GM21360 (cell line): ENCODE measurements around the gene PPP1R13L.
"Not testable (repeated sequence)": the region's sequence is repeated elsewhere in the genome, so short reads cannot be mapped to it uniquely, and the experiment has no call there.

ENCODE experiments used
- ATAC-seq: cut with Tn5 transposase; IDR thresholded peaks from one replicate; pipeline ENCODE4 v1.9.1; 2021; ENCODE audit warnings: mild to moderate bottlenecking, moderate library complexity; ENCODE audit not compliant: unreplicated experiment

The PPP1R13L gene

DNA sequence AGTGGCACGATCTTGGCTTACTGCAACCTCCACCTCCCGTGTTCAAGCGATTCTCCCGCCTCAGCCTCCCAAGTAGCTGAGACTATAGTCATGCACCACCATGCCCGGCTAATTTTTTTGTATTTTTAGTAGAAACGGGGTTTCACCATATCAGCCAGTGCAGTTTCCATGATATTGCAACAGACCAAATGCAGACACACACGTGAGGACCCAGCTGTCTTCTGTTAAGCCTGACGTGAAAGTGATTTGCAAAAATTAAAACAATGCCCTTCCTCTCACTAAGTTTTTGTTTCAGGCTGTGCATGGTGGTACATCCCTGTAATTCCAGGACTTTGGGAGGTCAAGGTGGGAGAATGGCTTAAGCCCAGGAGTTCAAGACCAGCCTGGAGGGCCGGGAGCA lies 26.1 kb upstream of the PPP1R13L start:
- not testable (repeated sequence) for ATAC-seq

DNA sequence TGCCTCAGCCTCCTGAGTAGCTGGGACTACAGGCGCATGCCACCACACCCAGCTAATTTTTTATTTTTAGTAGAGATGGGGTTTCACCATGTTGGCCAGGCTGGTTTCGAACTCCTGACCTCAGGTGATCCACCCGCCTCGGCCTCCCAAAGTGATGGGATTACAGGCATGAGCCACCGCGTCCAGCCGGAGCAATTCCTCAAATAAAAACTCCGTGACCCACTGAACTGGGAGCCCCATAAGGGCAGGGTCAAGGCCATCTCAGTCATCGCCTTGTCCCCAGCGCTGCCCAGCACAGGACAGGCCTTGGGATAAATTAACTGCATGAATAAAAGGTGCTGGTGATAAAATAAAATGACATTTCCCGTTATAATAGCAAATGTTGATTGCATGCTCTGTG lies 25.0 kb upstream of the PPP1R13L start:
- not testable (repeated sequence) for ATAC-seq

DNA sequence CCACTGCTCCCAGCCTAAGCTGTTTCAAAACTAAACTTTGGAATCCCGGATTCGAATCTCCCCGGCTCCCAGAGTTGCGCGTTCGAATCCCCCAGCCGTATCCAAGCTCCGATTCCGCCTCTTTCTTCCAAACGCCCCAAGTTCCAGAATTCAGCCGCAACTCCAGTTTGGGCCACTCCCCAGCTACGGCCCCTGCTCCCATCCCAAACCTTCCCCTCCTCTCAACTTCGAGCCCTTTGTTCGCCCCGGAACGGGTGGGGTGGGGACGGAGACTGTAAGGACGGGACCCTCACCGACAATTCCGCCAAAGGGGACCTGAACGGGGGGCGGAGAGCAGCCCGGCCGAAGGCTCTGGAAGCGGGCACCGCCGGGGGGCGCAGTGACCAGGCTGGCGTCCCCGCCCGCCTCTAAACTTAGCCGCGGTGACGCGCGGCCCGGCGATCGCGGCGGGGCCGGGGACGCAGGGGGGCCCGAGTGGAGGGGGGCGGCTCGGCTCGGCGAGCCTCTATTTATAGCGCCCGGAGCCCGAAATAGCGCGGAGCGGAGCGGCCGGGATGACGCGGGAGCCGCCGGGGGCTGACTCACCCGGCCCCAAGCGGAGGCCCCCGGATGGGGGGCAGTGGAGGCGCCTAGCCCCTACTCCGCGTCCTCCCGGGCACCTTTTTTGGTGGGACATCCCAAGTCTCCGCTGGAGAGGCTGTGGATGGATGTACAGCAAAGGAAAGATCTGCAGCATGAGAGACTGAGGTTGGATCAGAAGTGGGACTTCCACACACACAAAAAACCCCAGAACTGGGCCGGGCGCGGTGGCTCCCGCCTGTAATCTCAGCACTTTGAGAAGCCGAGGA lies 23.7 kb upstream of the PPP1R13L start:
- ATAC-seq: no peak

DNA sequence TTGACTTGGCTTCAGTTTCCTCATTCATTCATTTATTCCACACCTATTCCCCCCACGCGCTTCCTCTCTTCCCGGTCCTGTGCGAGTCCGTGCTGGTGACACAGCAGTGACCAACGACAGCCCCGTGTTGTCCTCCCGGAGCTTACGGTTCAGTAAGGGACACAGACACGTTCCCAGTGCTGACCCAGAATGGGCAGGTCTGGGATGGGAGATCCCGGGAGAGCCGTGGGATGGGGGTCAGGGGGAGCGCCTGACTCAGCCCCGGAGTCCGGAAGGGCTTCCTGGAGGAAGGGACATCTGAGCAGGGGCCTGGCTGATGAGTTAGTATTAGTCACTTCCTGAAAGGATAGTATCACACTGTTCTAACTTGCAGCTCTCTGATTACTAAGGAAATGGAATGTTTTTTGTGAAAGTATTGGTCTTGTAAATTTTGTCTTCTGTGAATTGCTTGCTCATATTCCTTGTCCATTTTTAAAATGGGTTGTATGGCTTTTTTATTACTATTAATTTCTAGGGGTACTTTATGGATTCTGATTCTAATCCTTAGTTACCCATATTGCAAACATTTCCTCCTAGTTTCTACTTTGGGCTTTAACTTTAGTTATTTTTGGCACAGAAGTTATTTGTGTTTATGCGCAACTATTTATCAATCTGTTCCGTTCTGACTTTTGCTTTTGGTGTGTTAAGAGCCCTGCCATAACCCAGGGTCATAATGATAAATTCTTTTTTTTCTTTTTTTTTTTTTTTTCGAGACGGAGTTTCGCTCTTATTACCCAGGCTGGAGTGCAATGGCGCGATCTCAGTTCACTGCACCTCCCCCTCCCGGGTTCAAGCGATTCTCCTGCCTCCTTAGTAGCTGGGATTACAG lies 19.6 kb upstream of the PPP1R13L start:
- ATAC-seq: no peak

DNA sequence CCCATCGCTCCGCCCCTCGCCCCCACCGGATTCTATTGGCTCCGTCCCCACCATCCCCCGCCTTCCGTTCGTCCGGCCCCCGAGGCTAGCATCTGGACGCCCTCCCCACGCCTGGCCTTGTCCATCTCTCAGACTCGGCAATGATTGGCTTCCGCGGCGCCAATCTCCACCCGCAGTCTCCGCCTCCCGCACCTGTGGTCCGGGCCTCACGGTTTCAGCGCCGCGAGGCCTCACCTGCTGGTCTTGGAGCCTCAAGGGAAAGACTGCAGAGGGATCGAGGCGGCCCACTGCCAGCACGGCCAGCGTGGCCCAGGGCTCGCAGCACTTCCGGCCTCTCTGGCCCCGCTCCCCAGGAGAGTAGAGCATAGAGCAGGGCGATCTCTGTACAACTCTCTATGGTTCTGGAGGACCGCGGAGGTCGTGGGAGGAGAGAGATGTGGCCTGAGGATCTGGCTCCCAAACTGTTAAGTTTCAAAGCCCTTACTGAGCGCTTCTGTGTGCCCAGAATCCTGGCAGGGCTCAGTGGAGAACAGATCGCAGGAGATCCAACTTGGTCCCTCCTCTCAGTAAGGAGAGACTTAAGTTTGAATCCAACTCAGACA lies 18.8 kb upstream of the PPP1R13L start, which contains the start of gene ERCC1:
Gene ERCC1 (minus strand): TSS at position 329 of the 602 bp plus-strand sequence. CDS start 543 bp downstream, outside the sequence.
- ATAC-seq: peak; percentile 56

DNA sequence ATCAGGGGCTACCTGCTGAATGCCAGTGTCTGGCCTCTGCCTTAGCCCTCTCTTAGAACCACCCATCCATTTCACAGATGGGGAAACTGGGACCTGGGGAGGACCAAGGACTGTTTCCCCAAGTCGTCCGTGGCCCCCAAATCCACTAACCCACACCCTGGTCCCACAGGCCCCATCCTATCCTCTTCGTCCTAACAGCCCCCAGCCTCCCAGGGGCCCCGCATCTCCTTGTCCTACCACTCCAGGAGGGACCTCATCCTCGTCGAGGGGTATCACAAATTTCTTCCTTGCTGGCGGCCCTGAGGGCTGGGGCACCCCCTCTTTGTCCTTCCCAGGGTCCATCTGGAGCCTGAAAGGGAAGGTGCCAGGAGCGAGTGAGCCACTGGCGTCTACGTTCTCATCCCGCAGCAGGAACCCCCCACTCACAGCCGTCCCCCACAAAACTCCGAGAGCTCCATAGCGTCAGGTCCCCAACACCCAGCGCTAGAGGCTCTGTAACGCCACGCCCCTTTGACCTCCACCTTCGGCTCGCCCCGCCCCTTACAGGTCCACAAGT lies 18.2 kb upstream of the PPP1R13L start:
- ATAC-seq: peak; percentile 4

DNA sequence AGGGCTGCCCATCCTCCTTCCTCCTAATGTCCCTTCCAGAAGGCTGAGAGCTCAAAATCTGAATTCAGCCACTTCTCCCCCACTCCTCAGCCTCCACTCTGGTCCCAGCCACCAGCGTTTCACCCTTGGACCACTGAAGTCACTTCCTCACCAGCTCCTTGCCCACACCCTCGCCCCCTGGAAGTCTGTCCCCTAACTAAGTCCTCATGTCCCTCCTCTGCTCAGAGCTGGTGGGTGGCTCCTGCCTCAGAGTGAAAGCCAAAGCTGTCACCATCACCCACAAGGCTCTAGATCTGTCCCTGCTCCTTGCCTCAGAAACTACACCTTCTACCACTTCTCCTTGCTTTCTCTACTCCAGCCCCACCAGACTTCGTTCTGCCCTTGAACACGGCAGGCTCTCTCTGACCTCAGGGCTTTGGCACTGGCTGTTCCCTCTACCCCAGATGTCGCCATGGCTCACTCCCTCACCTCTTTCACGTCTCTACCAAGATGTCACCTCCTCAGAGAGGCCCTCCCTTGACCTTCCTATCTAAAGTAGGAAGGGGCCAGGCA lies 17.2 kb upstream of the PPP1R13L start:
- ATAC-seq: no peak

DNA sequence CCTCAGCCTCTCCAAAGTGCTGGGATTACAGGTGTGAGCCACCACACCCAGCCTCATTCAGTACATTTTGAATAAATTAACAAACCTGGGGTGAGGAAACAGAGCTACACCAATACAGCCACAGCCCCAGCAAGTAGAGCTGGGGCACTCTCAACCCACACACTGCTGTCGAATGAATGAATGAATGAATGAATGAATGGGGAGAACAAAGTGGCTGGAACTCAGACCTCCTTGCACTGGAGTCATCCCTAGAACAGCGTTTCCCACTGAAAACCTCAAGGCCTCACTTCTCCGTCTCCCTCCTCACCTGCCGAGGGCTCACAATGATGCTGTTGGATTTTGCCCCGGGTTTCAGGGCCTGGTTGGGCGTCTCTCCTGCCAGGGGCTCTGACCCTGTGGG lies 16.0 kb upstream of the PPP1R13L start:
- no peak for ATAC-seq

DNA sequence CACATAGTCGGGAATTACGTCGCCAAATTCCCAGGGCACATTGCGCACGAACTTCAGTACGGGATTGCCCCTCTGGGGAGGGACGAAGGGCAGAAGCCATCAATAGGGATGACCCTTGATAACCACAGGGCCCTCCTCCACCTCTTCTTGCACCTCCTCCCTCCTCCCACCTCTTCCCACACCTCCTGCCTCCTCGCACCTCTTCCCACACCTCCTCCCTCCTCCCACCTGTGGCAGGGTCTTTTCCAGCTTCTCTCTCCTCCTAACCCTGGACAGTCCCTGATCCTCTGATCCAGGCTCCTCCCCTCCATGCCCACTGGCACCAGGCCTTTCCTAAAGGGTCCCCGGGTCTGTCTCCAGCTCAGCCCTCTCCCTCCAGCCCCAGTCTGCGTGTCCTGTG lies 15.5 kb upstream of the PPP1R13L start:
- no peak for ATAC-seq

DNA sequence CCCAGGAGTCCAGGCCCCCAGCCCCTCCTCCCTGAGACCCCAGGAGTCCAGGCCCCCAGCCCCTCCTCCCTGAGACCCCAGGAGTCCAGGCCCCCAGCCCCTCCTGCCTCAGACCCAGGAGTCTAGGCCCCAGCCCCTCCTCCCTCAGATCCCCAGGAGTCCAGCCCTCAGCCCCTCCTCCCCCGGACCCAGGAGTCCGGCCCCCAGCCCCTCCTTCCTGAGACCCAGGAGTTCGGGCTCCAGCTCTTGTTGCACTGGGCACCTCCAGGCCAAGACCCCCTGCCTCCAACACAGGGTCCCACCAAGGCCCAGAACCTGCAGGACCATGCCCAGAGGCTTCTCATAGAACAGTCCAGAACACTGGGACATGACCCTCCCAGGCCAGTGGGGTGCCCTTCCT lies 15.0 kb upstream of the PPP1R13L start:
- ATAC-seq: no peak

DNA sequence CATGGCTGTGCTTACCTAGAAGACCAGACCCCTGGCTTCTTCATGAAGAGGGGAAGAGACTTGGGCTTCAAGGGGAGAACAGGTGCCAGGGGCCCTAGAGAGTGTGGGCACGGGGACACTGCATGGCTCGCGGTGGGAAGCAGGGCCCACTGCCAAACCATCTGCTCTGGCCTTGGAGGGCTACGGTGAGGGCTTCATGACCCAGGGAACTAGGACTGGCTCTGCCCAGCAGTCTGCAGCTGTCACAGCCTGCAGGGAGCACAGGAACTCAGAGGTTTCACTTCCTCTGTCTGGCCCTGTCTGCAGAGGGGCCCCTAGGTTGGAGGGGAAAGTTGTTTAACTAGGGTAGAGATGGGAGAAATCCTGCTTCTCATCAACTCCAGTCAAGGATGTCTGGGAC lies 14.5 kb upstream of the PPP1R13L start:
- ATAC-seq: no peak

DNA sequence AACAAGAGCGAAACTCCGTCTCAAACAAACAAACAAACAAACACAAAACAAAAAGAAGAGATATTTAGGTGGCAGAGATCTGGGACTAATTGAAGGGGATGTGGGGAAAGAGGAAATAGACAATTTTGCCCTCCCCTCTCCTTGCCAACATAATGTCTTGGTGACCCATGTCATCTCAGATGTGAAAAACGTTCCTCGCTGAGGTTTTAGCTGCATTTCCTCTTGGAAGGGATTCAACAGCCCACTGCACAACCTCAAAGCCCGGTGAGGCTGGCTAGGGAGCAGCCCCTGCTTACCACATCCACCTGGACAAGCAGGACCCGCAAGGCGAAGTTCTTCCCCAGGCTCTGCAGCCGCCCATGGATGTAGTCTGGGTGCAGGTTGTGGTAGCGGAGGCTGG lies 13.9 kb upstream of the PPP1R13L start:
- no peak for ATAC-seq

DNA sequence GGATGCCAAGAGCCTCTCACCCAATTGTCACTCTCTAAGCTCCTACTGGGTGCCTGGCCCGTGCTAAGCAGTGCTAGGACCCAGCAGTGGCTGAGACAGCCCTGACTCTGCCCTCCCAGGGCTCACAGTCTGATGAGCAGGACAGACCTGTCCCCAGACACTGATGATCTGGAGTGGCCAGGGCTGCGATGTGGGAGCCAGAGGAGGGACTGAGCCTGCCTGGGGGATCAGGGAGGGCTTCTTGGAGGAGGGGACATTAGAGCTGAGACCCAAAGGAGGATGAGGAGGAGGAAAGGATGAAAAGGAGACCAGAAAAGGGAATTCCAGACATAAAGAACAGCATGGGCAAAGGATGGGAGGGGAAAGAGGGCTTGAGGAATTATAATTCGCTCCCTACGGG lies 12.3 kb upstream of the PPP1R13L start:
- no peak for ATAC-seq

DNA sequence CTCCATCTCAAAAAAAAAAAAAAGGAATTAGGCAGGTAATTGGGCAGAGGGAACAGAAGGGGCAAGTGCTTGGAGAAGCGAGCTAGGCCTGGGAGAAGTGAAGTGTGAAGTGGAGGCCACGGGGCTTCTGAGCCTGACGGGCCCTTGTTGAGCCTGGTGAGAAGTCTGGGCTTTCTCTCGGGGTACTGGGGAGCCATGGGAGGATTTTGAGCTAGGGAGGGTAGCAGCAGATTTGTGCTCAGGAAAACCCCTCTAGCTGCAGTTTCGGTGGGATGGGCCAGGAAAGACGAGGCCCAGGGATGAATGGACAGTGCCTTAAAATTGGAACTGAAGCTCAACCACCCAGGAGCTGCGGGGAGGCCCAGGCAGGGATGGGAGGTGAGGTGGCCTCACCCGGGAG lies 9.6 kb upstream of the PPP1R13L start:
- ATAC-seq: no peak

DNA sequence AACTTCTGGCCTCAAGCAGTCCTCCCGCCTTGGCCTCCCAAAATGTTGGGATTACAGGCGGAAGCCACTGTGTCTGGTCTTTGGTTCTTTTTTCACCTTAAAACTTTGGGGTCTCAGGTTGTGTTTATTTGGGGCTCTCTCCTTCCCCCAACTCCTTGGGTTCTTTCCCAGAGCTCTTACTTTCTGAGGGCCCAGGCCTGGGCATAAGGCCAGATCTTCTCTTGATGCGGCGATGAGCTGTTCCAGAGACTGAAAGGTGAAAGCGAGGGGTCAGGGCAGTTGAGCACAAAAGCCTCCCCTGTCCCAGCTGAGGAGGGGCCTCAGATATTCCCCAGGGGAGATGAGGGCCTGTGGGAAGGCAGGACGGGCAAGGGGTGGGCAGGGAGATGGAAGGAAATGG lies 8.6 kb upstream of the PPP1R13L start:
- no peak for ATAC-seq

DNA sequence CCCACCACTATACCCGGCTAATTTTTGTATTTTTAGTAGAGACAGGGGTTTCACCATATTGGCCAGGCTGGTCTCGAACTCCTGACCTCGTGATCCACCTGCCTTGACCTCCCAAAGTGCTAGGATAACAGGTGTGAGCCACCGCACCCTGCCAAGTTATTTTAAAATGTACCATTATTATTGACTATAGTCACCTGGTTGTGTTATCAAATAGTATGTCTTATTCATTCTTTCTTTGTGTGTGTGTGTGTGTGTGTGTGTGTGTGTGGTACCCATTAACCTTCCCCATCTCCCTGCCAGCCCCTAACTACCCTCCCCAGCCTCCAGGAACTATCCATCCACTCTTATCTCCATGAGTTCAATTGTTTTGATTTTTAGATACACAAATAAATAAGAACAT lies 5.5 kb upstream of the PPP1R13L start:
- not testable (repeated sequence) for ATAC-seq

DNA sequence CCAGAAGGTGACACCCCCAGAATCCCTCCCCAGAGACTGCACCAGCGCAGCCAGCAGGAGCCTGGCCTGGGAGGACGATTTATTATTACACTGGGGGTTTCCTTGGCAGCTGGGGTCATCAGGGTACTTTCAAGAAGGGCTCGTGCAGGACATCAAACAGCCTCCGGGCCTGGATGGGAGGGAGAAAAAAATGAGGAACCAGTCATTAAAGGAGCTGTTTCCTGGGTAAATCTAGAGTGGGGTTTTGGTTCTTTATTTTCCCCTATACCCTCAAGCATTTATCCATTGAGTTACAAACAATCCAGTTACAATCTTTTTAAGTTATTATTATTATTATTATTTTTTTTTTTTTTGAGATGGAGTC lies 4.7 kb upstream of the PPP1R13L start:
- no peak for ATAC-seq

DNA sequence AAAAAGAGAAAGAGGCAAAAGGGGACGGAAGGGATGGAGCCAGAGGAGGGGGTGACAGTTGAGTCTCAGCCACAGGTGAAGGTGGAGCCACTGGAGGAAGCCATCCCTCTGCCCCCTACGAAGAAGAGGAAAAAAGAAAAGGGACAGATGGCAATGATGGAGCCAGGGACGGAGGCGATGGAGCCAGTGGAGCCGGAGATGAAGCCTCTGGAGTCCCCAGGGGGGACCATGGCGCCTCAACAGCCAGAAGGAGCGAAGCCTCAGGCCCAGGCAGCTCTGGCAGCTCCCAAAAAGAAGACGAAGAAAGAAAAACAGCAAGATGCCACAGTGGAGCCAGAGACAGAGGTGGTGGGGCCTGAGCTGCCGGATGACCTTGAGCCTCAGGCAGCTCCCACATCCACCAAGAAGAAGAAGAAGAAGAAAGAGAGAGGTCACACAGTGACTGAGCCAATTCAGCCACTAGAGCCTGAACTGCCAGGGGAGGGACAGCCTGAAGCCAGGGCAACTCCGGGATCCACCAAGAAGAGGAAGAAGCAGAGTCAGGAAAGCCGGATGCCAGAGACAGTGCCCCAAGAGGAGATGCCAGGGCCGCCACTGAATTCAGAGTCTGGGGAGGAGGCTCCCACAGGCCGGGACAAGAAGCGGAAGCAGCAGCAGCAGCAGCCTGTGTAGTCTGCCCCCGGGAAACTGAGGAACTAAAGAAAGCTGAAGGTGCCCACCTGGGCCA lies 4.1 kb upstream of the PPP1R13L start:
- ATAC-seq: no peak

DNA sequence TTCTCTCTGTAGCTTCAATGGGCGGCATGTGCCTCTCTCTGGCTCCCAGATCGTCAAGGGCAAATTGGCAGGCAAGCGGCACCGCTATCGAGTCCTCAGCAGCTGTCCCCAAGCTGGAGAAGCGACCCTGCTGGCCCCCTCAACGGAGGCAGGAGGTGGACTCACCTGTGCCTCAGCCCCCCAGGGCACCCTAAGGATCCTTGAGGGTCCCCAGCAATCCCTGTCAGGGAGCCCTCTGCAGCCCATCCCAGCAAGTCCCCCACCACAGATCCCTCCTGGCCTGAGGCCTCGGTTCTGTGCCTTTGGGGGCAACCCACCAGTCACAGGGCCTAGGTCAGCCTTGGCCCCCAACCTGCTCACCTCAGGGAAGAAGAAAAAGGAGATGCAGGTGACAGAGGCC lies 3.3 kb upstream of the PPP1R13L start:
- no peak for ATAC-seq

DNA sequence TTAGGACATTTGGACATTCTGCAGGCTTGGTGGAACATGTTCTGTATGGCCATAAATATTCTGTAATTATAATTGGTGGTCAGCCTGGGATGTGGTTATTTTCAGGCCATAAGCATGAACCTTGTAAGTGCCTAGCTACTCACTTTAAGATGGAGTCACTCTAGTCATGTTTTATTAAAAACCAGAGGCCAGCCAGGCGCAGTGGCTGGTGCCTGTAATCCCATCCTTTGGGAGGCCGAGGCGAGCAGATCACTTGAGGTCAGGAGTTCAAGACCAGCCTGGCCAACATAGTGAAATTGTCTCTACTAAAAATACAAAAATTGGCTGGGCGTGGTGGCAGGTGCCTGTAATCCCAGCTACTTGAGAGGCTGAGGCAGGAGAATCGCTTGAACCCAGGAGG lies 2.7 kb upstream of the PPP1R13L start:
- not testable (repeated sequence) for ATAC-seq

DNA sequence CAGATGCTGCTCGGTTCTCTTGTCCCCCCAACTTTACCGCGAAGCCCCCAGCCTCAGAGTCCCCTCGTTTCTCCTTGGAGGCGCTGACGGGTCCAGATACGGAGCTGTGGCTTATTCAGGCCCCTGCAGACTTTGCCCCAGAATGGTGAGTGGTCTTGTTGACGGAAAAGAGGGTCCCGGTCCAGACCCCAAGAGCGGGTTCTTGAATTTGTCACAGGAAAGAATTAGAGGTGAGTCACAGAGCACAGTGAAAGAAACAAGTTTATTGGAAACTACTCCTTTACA lies 2.2 kb upstream of the PPP1R13L start:
- ATAC-seq: no peak
